Stimulated activated naive B cell treated with anti-CD40 and anti-IgM and Interleukin-4, amounts not matched to agents 10 μg/mL and 1 μg/mL and 100 μg/mL, for 72 hours (primary cell): ENCODE measurements around the gene TJP3.

ENCODE experiments used
- ATAC-seq, 2 donors: fragments of 150-1000 bp; cut with Tn5 transposase; replicated peaks; 2 replicates each; pipeline ENCODE4 v1.10.0; 2021; ENCODE audit warnings: moderate library complexity in 1 of 2
- DNase-seq: peaks from one replicate; pipeline ENCODE4 v3.0.0; 2021
- H3K27ac Mint-ChIP-seq: one replicate; pipeline ENCODE4 v1.8.0; 2022; ENCODE audit warnings: mild to moderate bottlenecking, mixed read lengths
- H3K27me3 Mint-ChIP-seq, 2 donors: one replicate each; pipeline ENCODE4 v1.8.0; 2022; ENCODE audit warnings: mixed read lengths in 2 of 2
- H3K36me3 Mint-ChIP-seq, 2 donors: one replicate each; pipeline ENCODE4 v1.8.0; 2022; ENCODE audit warnings: mixed read lengths in 2 of 2, mild to moderate bottlenecking in 1 of 2
- H3K4me1 Mint-ChIP-seq, 2 donors: one replicate each; pipeline ENCODE4 v1.8.0; 2022; ENCODE audit warnings: mixed read lengths in 2 of 2, mild to moderate bottlenecking in 1 of 2
- H3K4me3 Mint-ChIP-seq, 2 donors: one replicate each; pipeline ENCODE4 v1.8.0; 2022; ENCODE audit warnings: mild to moderate bottlenecking in 2 of 2, mixed read lengths in 2 of 2, moderate library complexity in 1 of 2
- H3K9me3 Mint-ChIP-seq, 2 donors: one replicate each; pipeline ENCODE4 v1.8.0; 2022; ENCODE audit warnings: mixed read lengths in 2 of 2, mild to moderate bottlenecking in 1 of 2

The TJP3 gene

DNA sequence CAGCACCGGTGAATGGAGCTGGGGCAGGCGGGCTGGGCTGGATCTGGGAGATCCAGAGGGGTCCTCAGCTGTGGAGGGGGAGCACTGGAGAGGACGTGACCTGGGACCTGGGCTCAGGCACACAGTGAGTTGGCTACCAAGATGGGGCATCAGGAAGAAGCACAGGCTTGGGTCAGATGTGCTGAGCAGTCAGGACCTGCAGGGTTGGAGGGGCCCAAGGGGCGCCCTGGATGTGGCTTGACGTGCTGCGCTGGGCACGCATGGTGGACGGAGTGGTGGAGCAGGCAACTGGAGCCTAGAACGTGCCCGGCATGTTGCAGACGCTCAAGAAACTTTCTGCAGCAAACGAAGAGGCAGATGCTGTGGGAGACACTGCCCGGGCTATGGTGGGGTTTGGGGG is 28.6 kb upstream of the TJP3 start:
- H3K4me3 Mint-ChIP-seq = no peak overlapping the region

DNA sequence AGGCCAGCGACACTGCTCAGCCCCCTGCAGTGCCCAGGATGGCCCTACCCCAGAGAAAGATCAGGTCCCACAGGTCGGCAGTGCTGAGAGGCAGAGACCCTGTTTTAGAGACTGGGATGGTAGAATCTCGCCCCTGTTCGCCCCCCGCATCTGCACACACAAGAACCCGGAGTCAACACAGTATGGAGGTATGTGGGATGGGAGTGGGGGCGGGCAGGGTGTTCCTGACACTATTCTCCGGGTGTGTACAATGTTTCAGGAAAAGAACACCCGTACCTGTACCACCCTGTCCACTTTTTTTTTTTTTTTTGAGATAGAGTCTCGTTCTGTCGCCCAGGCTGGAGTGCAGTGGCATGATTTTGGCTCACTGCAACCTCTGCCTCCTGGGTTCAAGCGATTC is 27.2 kb upstream of the TJP3 start:
- DNase-seq (no peak), ATAC-seq (no peak)
- no peak overlapping the region for H3K27ac Mint-ChIP-seq
- no peaks in the 10 kb centered on the region for H3K9me3 Mint-ChIP-seq
- H3K4me3 Mint-ChIP-seq = no peak overlapping the region
- no peaks in the 10 kb centered on the region for H3K27me3 Mint-ChIP-seq
- H3K36me3 Mint-ChIP-seq = peaks cover 16 to 40% of the 10 kb centered on the region in 2 donors
- H3K4me1 Mint-ChIP-seq = peaks cover 17 to 29% of the 10 kb centered on the region in 2 donors

More for the DNA sequence above, 28.6 kb upstream of the TJP3 start:
- Mint-ChIP-seq H3K36me3 (peaks cover 18 to 48% of the 10 kb centered on the region in 2 donors), H3K27me3 (no peaks in the 10 kb centered on the region), H3K4me1 (peaks cover 17 to 33% of the 10 kb centered on the region in 2 donors), H3K9me3 (no peaks in the 10 kb centered on the region), H3K27ac (no peak overlapping the region)
- no peak for DNase-seq
- no peak for ATAC-seq

DNA sequence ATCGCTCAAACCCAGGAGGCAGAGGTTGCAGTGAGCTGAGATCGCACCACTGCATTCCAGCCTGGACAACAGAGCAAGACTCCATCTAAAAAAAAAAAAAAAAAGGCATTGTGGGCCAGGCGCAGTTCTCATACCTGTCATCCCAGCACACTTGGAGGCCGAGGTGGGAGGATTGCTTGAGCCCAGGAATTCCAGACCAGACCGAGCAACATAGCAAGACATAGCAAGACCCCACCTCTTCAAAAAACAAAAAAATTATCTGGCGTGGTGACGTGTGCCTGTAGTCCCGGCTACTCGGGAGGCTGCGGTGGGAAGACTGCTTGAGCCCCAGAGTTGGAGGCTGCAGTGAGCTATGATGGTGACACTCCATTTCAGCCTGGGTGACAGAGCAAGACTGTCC is 25.9 kb upstream of the TJP3 start:
- no peak overlapping the region for H3K27ac Mint-ChIP-seq
- no peak for ATAC-seq
- no peak overlapping the region for H3K4me3 Mint-ChIP-seq
- peaks cover 16 to 35% of the 10 kb centered on the region in 2 donors for H3K36me3 Mint-ChIP-seq
- H3K27me3 Mint-ChIP-seq = no peaks in the 10 kb centered on the region
- no peaks in the 10 kb centered on the region for H3K9me3 Mint-ChIP-seq
- H3K4me1 Mint-ChIP-seq = peaks cover 22 to 29% of the 10 kb centered on the region in 2 donors
- no peak for DNase-seq

DNA sequence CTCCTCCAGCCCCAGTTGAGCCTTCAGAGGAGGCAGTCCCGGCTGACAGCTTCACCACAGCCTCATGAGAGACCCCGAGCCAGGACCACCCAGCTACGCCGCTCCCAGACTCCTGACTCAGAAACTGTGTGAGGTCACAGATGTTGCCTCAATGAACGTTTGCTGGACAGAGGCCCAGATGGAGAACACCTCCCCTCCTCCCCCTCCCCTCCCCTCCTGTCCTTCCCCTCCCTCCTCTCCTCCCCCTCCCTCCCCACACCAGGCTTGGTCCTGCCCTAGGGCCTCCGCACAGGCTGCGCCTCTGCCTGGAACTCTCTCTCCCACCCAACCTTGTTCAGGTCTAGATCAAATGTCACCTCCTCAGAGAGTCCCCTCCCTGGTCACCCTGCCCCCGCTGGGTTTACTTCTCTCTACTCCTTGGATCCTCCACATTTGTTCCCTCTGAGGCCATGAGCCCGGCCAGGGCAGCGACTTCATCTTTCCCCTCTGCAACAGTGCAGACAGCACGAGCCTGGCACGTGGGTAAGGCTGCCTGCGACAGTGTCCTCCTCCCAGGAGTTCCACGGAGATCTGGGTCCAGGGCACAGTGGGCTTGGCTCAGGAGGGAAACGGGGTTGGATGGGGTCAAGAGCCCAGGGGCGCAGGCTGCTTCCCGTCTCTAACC is 25.3 kb upstream of the TJP3 start:
- H3K9me3 Mint-ChIP-seq = no peaks in the 10 kb centered on the region
- peaks cover 16 to 32% of the 10 kb centered on the region in 2 donors for H3K36me3 Mint-ChIP-seq
- no peaks in the 10 kb centered on the region for H3K27me3 Mint-ChIP-seq
- no peak overlapping the region for H3K4me3 Mint-ChIP-seq
- DNase-seq (no peak), ATAC-seq (no peak)
- no peak overlapping the region for H3K27ac Mint-ChIP-seq
- H3K4me1 Mint-ChIP-seq = peaks cover 28 to 32% of the 10 kb centered on the region in 2 donors

DNA sequence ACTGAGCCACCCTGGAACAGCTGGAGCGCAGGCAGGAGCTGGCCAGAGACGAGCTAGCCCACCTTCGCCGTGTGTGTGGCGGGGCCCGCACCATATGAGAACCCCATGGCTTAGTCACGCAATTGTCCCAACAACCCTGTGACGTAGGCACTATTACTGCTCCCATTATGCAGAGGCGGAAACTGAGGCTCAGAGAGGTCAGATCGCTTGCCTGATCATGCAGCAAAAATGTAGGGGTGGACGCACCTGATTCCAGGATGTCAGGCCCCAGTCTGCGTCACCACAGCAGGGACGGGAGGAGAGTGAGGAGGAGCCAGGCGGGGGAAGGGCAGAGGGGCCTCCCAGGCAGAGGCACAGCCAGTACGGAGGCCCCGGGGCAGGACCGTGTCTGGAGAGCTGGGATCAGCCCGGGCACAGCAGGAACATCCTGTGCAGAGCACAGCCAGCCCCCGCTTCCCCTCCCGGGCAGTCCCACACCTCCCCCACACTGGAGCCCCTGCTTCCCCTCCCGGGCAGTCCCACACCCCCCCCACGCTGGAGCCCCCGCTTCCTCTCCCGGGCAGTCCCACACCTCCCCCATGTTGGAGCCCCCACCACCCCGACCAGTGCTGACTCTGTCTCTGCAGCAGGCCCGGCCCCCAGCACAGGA is 24.7 kb upstream of the TJP3 start:
- DNase-seq (no peak), ATAC-seq (peak; percentile 8 to 12)
- Mint-ChIP-seq H3K27ac (peak overlapping the region; percentile 76), H3K4me3 (peak overlapping the region; percentile 38 to 57), H3K9me3 (no peaks in the 10 kb centered on the region), H3K27me3 (no peaks in the 10 kb centered on the region), H3K36me3 (peaks cover 17 to 32% of the 10 kb centered on the region in 2 donors), H3K4me1 (peaks cover 34 to 35% of the 10 kb centered on the region in 2 donors)

DNA sequence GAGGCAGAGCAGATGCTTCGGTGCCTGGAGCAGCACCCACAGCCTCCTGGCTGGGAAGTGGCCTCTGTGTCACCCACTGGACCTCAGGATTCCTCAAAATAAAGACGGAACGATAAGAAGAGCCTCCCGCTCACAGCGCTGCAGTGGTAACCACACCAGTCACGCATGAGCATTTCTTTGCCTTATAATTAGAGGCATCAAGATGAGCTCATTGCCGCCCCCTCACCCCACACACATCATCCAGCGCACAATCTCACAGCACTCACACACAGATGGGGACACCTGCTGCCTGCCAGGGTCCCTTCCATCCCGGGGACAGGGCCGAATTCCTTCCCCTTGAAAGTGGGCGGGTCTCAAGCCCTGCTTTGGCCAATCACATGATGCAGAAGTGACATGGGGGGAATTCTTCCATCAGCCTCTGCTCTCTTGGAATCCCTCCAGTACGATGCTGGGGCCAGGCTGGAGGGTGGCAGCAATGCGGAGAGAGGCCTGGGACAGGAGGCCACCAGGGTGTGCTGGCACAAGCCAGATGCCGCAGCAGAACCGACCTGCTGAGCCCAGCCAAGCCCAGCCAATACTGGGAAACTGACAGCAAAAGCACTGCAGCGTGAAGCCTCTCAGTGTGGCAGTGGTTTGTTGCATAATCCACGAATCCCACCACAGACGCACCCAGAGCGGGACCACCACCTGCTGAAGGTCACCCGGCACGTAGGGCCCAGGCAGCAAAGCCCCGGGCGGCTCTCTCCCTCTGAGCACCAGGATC is 23.9 kb upstream of the TJP3 start:
- ATAC-seq (peak; percentile 69 to 76), DNase-seq (peak; percentile 37)
- H3K9me3 Mint-ChIP-seq = no peaks in the 10 kb centered on the region
- H3K27ac Mint-ChIP-seq = peak overlapping the region; percentile 76
- peak overlapping the region; percentile 29 to 57 for H3K4me3 Mint-ChIP-seq
- H3K27me3 Mint-ChIP-seq = no peaks in the 10 kb centered on the region
- H3K36me3 Mint-ChIP-seq = peaks cover 17 to 32% of the 10 kb centered on the region in 2 donors
- H3K4me1 Mint-ChIP-seq = peaks cover 35 to 40% of the 10 kb centered on the region in 2 donors

DNA sequence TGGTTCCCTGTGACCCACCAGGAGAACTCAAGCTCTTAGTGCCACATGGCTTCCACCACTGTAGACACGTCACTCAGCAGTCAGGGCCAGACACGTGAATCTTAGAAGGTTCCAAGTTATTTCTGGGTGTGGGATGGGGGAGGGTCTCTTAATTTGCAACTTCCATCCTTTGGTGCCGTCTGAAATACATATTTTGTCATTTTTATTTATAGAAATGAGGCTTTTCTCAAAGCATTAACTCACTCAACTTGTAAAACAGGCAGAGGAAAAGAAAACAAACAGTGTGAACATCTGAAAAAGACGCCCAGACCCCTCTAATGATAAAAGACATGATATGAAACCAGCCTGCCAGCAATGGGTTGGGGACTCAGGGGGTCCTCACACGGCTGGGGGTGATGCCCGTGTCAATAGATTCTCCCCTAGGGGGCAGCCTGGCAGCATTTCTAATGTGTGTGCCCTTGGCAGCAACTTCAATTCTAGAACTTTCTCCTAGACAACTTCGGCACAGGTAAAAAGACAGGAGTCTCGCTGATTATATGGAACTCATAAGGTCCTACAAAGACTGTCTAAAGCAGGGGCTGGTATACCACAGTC is 23.3 kb upstream of the TJP3 start:
- Mint-ChIP-seq H3K4me3 (no peak overlapping the region), H3K36me3 (peaks cover 16 to 32% of the 10 kb centered on the region in 2 donors), H3K9me3 (peaks cover 0 to 3% of the 10 kb centered on the region in 2 donors), H3K27me3 (no peaks in the 10 kb centered on the region), H3K27ac (no peak overlapping the region), H3K4me1 (peaks cover 34 to 47% of the 10 kb centered on the region in 2 donors)
- DNase-seq = no peak
- ATAC-seq = no peak

DNA sequence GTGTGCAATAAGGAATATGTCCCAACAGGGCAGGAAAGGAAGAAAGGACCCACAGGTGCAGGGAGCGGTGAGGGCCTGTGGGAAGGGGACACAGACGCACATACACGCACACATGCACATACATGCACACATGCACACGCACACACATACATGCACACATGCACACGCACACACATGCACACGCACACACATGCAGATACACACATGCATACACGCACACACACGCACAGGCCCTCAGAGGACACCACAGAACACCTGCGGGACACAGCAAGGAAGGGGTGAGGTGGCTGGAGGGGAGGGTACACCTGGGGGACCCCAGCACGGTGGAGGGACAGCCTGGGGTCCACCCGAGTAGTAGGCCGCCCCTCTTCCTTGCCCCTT is 20.8 kb upstream of the TJP3 start:
- Mint-ChIP-seq H3K27me3 (no peaks in the 10 kb centered on the region), H3K4me1 (peaks cover 42 to 62% of the 10 kb centered on the region in 2 donors), H3K27ac (no peak overlapping the region), H3K36me3 (peaks cover 25 to 42% of the 10 kb centered on the region in 2 donors), H3K4me3 (peak overlapping the region; percentile 62 to 70), H3K9me3 (peaks cover 3% of the 10 kb centered on the region in 2 donors)
- DNase-seq = no peak
- ATAC-seq = peak in 1 of 2 donors; percentile 6

DNA sequence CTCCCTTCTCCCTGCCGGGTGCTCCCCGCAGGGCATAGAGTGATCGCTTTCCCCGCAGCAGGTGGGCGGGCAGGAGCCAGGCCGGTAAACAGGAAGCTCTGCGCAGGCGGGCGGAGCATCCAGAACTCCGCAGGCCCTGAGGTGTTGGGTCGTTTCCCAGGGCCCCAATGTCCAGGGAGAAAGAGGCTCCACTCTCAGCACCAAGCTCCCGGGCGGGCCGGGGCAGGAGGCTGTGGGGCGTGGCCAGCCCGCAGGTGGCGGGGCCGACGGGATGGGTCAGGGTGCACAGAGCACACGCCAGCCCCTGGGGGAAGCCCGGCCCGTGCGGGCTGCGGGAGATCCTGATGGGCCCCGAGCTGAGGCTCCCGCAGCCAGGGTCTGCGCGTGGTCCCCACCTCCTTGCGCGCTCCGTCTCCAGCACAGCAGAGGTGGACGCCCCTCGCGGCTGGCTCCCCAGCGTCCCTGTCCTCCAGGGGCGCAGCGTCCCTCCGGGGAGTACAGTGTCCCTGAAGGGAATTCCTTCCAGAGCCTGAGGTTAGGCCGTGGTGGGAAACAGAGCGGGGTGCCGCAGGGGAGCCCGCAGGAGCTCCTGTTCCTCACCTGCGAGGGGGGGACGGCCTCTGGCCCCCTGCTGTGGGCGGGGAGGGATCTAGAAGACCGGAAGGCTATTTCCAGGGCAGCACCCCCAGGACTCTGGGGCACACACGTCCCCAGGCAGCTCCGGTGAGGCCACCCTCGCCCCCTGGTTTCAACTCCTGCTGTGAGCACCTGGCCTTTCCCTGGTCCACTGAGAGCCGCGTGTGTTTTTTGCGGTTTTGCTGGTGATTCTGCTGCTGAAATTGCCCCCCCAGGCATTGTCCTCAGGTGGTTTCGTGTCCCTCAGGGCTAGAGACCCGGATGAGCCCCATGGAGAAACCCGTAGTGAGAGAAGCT is 20.1 kb upstream of the TJP3 start:
- ATAC-seq (peak; percentile 61 to 70), DNase-seq (peak; percentile 71)
- peaks cover 28 to 48% of the 10 kb centered on the region in 2 donors for H3K36me3 Mint-ChIP-seq
- no peaks in the 10 kb centered on the region for H3K27me3 Mint-ChIP-seq
- H3K9me3 Mint-ChIP-seq = peaks cover 3% of the 10 kb centered on the region in 2 donors
- peaks cover 45 to 59% of the 10 kb centered on the region in 2 donors for H3K4me1 Mint-ChIP-seq
- peak overlapping the region; percentile 92 for H3K27ac Mint-ChIP-seq
- peak overlapping the region; percentile 70 to 74 for H3K4me3 Mint-ChIP-seq

DNA sequence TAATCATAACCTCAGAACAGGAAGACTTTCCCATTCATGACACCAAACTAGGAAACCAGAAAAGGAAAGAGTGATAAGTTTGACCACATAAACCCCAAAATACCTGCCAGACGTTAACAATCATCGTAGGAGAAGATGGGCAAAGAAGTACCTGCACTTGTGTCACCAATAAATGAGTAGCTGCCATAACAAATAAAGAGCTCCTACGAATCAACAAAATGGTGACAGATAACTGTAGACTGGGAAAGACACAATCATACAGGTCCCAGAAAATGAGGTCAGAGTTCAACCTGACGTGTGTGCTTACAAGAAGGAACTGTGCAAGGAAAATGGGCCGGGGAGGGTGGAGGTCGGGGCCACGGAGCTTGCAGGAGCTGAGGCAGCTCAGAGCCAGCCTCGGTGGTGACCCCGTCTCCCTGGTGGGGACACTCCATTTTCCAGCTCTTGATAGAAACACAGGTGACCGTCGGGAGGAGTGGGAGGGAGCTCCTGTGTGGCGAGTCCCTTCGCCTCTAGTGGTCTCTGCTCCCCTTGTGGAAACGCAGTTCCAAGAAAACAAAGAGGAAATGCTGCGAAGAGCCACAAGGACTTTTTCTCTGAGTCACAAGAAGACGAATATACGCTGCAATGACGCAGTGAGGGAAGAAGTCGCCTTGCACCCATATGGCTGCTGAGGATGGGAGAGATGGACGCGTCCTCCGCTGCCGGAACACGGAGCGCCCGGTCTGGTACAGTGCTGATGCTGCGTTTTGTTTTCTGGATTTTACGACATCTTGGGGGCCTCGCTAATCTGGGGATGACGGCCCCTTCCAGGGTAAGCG is 17.4 kb upstream of the TJP3 start:
- Mint-ChIP-seq H3K27ac (no peak overlapping the region), H3K27me3 (no peaks in the 10 kb centered on the region), H3K9me3 (peaks cover 3% of the 10 kb centered on the region in 2 donors), H3K4me1 (peaks cover 37 to 46% of the 10 kb centered on the region in 2 donors), H3K36me3 (peaks cover 23 to 39% of the 10 kb centered on the region in 2 donors), H3K4me3 (no peak overlapping the region)
- no peak for ATAC-seq
- DNase-seq = no peak

DNA sequence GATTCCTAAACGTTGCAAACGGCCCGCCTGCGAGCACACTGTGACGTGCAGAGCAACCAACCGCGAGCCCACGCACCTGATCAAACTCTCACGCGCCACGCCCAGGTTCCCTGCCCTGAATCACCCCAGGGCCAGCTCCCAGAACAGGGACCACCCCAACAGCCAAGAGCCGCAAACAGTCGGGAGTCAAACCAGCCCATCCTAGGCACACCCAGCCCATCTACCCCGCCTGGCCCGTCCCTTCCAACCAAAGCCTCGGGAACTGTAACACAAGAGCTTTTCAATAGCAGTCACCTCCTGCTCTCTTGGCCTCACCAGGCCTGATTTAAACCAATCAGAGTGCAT is 16.8 kb upstream of the TJP3 start:
- Mint-ChIP-seq H3K9me3 (peaks cover 3% of the 10 kb centered on the region in 2 donors), H3K27ac (peak overlapping the region; percentile 27), H3K4me3 (no peak overlapping the region), H3K4me1 (peaks cover 42 to 52% of the 10 kb centered on the region in 2 donors), H3K36me3 (peaks cover 28 to 44% of the 10 kb centered on the region in 2 donors), H3K27me3 (no peaks in the 10 kb centered on the region)
- DNase-seq = no peak
- ATAC-seq = no peak

DNA sequence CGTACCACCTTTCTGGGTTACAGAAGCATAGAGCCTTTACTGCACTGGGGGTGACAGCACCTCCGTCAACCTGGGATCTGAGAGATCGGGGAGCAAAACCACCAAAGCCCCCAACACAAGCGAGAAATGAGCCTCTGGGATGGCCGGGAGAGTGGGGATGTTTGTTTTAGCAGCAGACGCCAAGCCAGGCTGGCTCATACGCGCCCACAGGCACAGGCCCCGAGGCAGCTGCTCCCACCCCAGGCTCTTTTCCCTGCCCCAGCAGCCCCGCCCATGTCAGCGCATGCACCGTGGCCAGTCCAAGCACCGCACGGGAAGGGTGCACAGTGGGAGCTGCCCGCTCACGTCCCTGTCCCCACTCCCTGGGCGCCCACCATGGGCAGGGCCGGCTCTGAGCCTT is 16.5 kb upstream of the TJP3 start:
- Mint-ChIP-seq H3K9me3 (peaks cover 3% of the 10 kb centered on the region in 2 donors), H3K27ac (peak overlapping the region; percentile 27), H3K4me3 (no peak overlapping the region), H3K36me3 (peaks cover 29 to 45% of the 10 kb centered on the region in 2 donors), H3K4me1 (peaks cover 43 to 56% of the 10 kb centered on the region in 2 donors), H3K27me3 (no peaks in the 10 kb centered on the region)
- no peak for DNase-seq
- no peak for ATAC-seq
